ENCODE measurements around the gene WDR37. TPM values are rescaled to one million over a fixed set of nuclear protein-coding genes. Genes with fewer than 3 reads are reported as not detected.

WDR37 gene
- total RNA-seq, 2 experiments from 2014 or later, result 31.4 to 31.6 TPM

DNA sequence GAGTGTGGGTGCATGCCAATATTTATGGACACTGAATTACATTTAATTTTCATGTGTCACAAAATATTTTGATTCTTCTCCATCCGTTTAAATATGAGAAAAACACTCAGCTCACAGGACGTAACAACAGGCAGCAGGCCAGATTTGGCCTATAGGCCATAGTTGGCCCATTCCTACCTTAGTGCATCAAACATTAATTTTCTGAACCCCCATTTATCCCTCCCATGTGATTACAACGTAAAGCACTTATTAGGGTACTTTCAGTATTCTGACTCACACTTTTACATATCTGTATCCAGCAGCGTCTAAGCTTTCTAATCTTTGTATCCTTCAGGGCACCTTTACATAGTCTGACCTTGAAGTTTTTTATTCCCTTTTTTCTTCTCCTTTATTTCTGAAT is 11.2 kb upstream of the WDR37 start:
- no peak for DNase-seq
- Mint-ChIP-seq H3K27ac (peak overlapping the region; percentile 91), H3K36me3 (ENCODE audit: low read depth) (peaks cover 71% of the 10 kb centered on the region), H3K4me1 (peaks cover 58% of the 10 kb centered on the region), H3K4me3 (peak overlapping the region; percentile 74), H3K9me3 (no peaks in the 10 kb centered on the region), H3K27me3 (no peaks in the 10 kb centered on the region)
- ChIA-PET CTCF (interaction anchor here (1.7 kb wide), 1 partner anchor 57 kb away, joined by 5 read pairs; the partner anchor contains the start of gene GTPBP4), POLR2A (interaction anchor here (0.8 to 3.9 kb wide), 7 partner anchors 8 to 114 kb away, joined by 3 to 51 read pairs (median 5); partner anchors contain the start of genes GTPBP4, LARP4B and WDR37)

DNA sequence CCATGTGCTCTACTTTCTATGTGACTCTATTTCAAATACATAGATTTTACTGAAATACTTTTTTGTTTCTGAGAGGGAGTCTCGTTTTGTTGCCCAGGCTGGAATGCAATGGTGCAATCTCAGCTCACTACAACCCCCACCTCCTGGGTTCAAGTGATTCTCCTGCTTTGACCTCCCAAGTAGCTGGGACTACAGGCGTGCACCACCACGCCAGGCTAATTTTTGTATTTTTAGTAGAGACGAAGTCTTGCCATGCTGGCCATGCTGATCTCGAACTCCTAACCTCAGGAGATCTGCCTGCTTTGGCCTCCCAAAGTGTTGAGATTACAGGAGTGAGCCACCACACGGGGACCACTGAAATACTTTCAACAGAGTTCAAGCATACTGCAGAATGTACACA is 10.8 kb upstream of the WDR37 start:
- Mint-ChIP-seq H3K27me3 (no peaks in the 10 kb centered on the region), H3K4me1 (peaks cover 55% of the 10 kb centered on the region), H3K27ac (peak overlapping the region; percentile 91), H3K4me3 (peak overlapping the region; percentile 74), H3K9me3 (no peaks in the 10 kb centered on the region), H3K36me3 (ENCODE audit: low read depth) (peaks cover 67% of the 10 kb centered on the region)
- CTCF ChIA-PET, result interaction anchor here (0.5 to 1.7 kb wide), 2 partner anchors 25 to 57 kb away, joined by 3 to 5 read pairs; partner anchors contain the start of gene GTPBP4
- POLR2A ChIA-PET, result interaction anchor here (0.7 to 3.9 kb wide), 8 partner anchors 8 to 116 kb away, joined by 3 to 51 read pairs (median 4); partner anchors contain the start of genes GTPBP4 and WDR37
- DNase-seq, result no peak

DNA sequence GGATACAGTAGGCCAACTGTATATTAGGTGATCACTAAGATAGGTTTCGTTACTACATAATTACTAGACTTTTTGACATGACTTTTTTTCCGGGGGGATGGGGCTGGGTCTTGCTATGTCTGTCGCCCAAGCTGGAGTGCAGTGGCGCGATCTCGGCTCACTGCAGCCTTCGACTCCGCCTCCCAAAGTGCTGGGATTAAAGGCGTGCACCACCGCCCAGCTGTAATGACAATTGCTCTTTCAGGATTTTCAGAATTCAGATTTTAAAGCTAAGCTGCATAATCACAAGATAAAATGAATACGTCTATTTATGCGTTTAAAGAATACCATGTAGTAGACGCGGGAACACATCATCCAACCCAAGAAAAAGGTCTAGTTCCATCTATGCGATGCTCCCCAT is 8.2 kb upstream of the WDR37 start:
- ChIA-PET POLR2A (interaction anchor here (1.2 to 3.9 kb wide), 9 partner anchors 10 to 117 kb away, joined by 3 to 67 read pairs (median 15); partner anchors contain the start of genes GTPBP4, LARP4B and WDR37), CTCF (no interaction called here)
- peaks cover 69% of the 10 kb centered on the region for H3K4me1 Mint-ChIP-seq
- DNase-seq, result peak; percentile 36
- H3K9me3 Mint-ChIP-seq, result no peaks in the 10 kb centered on the region
- H3K27me3 Mint-ChIP-seq, result no peaks in the 10 kb centered on the region
- peak overlapping the region; percentile 95 for H3K4me3 Mint-ChIP-seq
- H3K27ac Mint-ChIP-seq, result peak overlapping the region; percentile 94
- peaks cover 70% of the 10 kb centered on the region for H3K36me3 Mint-ChIP-seq (ENCODE audit: low read depth)

DNA sequence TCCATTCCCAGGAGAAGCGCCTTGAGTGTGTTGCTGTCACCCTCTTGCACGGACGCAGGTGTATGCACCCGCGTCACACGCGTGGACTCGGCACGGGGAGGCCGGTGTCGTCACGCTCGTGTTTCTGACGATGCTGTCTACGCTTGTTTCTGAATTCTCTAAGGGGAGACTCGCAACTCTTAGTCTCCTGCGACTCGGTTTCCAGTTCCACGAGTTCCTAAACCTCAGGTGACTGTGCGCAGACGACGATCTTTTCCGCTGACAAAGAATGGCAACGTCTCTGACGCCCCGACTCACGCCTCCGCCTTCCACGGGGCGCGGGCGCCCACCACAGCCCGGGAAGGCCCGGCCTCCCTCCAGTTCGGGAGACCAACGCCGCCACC is 7.8 kb upstream of the WDR37 start:
- peak overlapping the region; percentile 94 for H3K27ac Mint-ChIP-seq
- ChIA-PET POLR2A (interaction anchor here (0.7 to 3.9 kb wide), 14 partner anchors 10 to 578 kb away, joined by 3 to 67 read pairs (median 6); partner anchors contain the start of genes GTPBP4, LARP4B and WDR37), CTCF (no interaction called here)
- H3K27me3 Mint-ChIP-seq, result no peaks in the 10 kb centered on the region
- H3K36me3 Mint-ChIP-seq (ENCODE audit: low read depth), result peaks cover 70% of the 10 kb centered on the region
- H3K4me3 Mint-ChIP-seq, result peak overlapping the region; percentile 95
- no peaks in the 10 kb centered on the region for H3K9me3 Mint-ChIP-seq
- peak; percentile 68 for DNase-seq
- H3K4me1 Mint-ChIP-seq, result peaks cover 69% of the 10 kb centered on the region

DNA sequence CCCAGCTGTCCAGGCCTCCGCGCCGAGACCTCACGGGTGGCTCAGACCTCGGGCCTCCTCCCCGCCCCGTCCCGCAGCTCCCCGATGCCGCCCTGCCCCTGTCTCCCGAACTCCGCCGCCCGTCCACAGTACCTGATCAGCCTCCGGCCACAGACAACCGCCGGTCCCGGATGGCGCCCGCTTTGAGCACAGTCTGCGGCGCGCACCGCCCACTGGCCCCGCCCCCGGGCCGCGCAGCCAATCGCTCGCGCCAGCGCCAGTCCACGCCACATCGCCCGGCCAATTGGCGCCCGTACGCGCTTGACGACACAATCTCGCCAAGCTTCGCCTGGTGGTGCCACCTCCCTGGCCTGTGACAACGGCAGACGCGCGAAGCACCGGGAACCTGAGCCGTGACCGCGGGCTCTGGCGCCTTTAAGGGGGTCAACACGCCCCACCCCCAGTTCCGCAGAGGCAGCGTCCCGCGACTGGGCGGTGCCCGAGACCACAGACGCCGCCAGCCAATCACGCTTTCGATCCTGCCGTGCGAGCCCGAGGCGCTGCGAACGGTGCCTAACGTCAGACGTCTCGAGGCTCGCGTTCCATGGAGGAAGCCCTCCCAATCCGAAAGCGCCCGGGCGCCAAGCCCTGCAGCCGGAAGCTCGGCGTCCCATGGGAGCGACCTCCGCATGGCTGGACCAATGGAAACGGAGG is 7.3 kb upstream of the WDR37 start, which contains the start of gene IDI1:
Gene IDI1, minus strand, starts transcription at position 388 of the 693 bp plus-strand sequence. Its CDS starts 116 bp downstream, at position 272.
- POLR2A ChIA-PET, result interaction anchor here (0.6 to 3.9 kb wide), 19 partner anchors 10 to 919 kb away, joined by 3 to 67 read pairs (median 4); partner anchors contain the start of genes GTPBP4, LARP4B and WDR37
- peaks cover 71% of the 10 kb centered on the region for H3K36me3 Mint-ChIP-seq (ENCODE audit: low read depth)
- H3K27me3 Mint-ChIP-seq, result no peaks in the 10 kb centered on the region

DNA sequence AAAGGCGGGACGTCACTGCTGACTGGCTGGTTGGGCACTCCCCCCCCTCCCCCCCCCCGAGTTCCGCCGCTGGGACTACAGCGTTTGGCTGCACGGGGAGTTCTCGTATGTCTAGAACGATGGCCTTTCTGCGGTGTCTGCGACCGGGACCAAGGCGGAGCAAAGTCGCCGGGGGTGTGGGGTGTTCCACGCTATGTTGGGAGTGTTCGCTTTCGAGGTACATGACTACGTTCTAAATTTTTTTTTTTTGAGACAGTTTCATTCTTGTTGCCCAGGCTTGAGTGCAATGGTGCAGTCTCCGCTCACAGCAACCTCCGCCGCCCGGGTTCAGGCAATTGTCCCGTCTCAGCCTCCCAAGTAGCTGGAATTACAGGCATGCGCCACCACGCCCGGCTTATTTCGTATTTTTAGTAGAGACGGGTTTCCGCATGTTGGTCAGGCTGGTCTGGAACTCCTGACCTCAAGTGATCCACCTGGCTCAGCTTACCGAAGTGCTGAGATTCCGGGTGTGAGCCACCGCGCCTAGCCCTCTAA is 6.7 kb upstream of the WDR37 start:
- Mint-ChIP-seq H3K4me1 (peaks cover 69% of the 10 kb centered on the region), H3K27ac (peak overlapping the region; percentile 94), H3K4me3 (peak overlapping the region; percentile 95), H3K9me3 (no peaks in the 10 kb centered on the region), H3K36me3 (ENCODE audit: low read depth) (peaks cover 70% of the 10 kb centered on the region), H3K27me3 (no peaks in the 10 kb centered on the region)
- DNase-seq, result no peak
- CTCF ChIA-PET, result interaction anchor here (0.6 to 1.9 kb wide), 4 partner anchors 9 to 118 kb away, joined by 3 to 7 read pairs (median 3); partner anchors contain the start of gene LARP4B
- POLR2A ChIA-PET, result interaction anchor here (0.6 to 3.9 kb wide), 18 partner anchors 10 to 920 kb away, joined by 3 to 67 read pairs (median 5); partner anchors contain the start of genes GTPBP4, LARP4B and WDR37

More for the DNA sequence above, 7.3 kb upstream of the WDR37 start, which contains the start of gene IDI1:
- CTCF ChIA-PET, result interaction anchor here (0.6 to 1.9 kb wide), 4 partner anchors 9 to 118 kb away, joined by 3 to 7 read pairs (median 3); partner anchors contain the start of gene LARP4B
- H3K9me3 Mint-ChIP-seq, result no peaks in the 10 kb centered on the region
- H3K27ac Mint-ChIP-seq, result peak within 1 kb of the TSS; percentile 94
- peak within 1 kb of the TSS; percentile 95 for H3K4me3 Mint-ChIP-seq
- peaks cover 69% of the 10 kb centered on the region for H3K4me1 Mint-ChIP-seq
- DNase-seq, result peak; percentile 98

GRCh38 chr10:1050145-1050544 is 6.0 kb upstream of the WDR37 start:
- DNase-seq, result no peak
- peak overlapping the region; percentile 94 for H3K27ac Mint-ChIP-seq
- H3K27me3 Mint-ChIP-seq, result no peaks in the 10 kb centered on the region
- H3K36me3 Mint-ChIP-seq (ENCODE audit: low read depth), result peaks cover 67% of the 10 kb centered on the region
- CTCF ChIA-PET, result interaction anchor here (0.6 to 1.9 kb wide), 4 partner anchors 8 to 46 kb away, joined by 3 to 7 read pairs (median 4); no protein-coding TSS in a partner anchor
- POLR2A ChIA-PET, result interaction anchor here (1.1 to 3.9 kb wide), 7 partner anchors 9 to 119 kb away, joined by 3 to 67 read pairs (median 21); partner anchors contain the start of genes GTPBP4, LARP4B and WDR37
- H3K4me1 Mint-ChIP-seq, result peaks cover 69% of the 10 kb centered on the region
- H3K9me3 Mint-ChIP-seq, result no peaks in the 10 kb centered on the region
- H3K4me3 Mint-ChIP-seq, result peak overlapping the region; percentile 95

DNA sequence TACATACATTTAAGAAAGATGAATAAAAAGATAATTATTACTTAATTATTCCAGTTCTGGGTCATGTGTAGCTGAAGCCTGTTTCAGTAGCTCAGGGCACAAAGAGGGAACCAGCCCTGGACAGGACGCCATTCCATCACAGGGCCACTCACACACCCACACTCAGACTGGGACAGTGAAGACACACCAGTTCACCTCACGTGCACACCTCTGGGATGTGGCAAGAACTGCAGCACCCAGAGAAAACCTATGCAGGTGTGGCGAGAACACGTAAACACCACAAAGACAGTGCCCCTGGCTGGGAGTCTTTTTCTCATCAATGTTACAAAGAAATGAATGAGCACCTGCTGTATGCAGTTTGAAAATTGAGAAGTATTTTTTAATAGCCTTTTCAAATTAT is 5.6 kb upstream of the WDR37 start:
- no peaks in the 10 kb centered on the region for H3K9me3 Mint-ChIP-seq
- POLR2A ChIA-PET, result interaction anchor here (1.1 to 3.9 kb wide), 6 partner anchors 8 to 120 kb away, joined by 3 to 67 read pairs (median 24); partner anchors contain the start of genes GTPBP4, LARP4B and WDR37
- H3K36me3 Mint-ChIP-seq (ENCODE audit: low read depth), result peaks cover 64% of the 10 kb centered on the region
- H3K27me3 Mint-ChIP-seq, result no peaks in the 10 kb centered on the region
- peak; percentile 67 for DNase-seq
- peak overlapping the region; percentile 95 for H3K4me3 Mint-ChIP-seq
- CTCF ChIA-PET, result interaction anchor here (0.6 to 1.9 kb wide), 4 partner anchors 8 to 47 kb away, joined by 3 to 7 read pairs (median 4); no protein-coding TSS in a partner anchor
- peak overlapping the region; percentile 94 for H3K27ac Mint-ChIP-seq
- peaks cover 69% of the 10 kb centered on the region for H3K4me1 Mint-ChIP-seq

DNA sequence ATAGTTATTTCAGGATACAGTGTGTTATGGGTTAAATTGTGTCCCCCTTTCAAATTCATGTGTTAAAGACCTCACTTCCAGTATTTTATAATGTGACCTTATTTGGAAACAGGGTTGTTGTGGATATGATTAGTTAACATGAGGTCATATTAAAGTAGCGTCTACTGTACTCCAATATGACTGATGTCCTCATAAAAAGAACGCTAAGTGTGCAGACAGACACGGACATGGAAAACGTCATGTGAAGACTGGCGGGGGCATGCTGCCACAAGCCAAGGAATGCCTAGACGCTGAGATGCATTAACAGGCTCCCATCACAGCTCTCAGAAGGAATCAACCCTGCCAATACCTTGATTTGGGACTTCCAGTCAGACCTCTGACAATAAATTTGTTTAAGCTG is 1.5 kb upstream of the WDR37 start:
- DNase-seq, result no peak
- H3K27ac Mint-ChIP-seq, result peak overlapping the region; percentile 55
- ChIA-PET POLR2A (interaction anchor here (1.0 to 3.2 kb wide), 5 partner anchors 10 to 123 kb away, joined by 3 to 12 read pairs (median 9); partner anchors contain the start of genes GTPBP4 and LARP4B), CTCF (interaction anchor here (1.9 kb wide), 1 partner anchor 11 kb away, joined by 8 read pairs; no protein-coding TSS in a partner anchor)
- no peaks in the 10 kb centered on the region for H3K9me3 Mint-ChIP-seq
- peak overlapping the region; percentile 91 for H3K4me3 Mint-ChIP-seq
- H3K36me3 Mint-ChIP-seq (ENCODE audit: low read depth), result peaks cover 70% of the 10 kb centered on the region
- peaks cover 82% of the 10 kb centered on the region for H3K4me1 Mint-ChIP-seq
- H3K27me3 Mint-ChIP-seq, result no peaks in the 10 kb centered on the region

DNA sequence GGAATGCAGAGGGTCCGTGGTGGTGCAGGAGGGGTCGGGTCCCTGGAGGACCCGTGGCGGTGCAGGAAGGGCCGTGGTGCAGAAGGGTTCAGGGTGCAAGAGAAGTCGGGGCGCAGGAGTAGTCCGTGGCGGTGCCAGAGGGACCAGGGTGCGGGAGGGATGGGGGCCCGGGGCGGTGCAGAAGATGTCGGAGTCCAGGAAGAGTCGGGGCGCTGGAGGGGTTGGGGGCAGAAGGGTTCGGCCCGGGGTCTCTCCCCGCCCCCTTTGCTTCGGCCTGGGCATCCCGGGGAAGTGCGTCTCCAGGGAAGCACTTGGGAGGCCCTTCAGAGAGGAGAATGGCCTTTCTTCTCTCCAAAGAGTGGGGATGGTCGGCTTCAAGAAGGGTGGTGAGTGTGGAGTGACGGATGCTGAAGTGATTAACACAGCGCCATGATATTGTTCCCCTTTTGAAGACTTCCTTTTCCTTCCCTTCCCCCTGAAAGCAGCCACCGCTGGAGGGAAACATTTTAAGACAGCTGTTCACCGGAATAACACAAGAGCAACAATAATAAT is 997 bp downstream of the WDR37 start:
- peaks cover 73% of the 10 kb centered on the region for H3K36me3 Mint-ChIP-seq (ENCODE audit: low read depth)
- no peaks in the 10 kb centered on the region for H3K27me3 Mint-ChIP-seq
- CTCF ChIA-PET, result interaction anchor here (2.2 kb wide), 1 partner anchor 8 kb away, joined by 7 read pairs; the partner anchor contains the start of gene IDI1
- POLR2A ChIA-PET, result interaction anchor here (1.3 to 7.2 kb wide), 5 partner anchors 8 to 126 kb away, joined by 6 to 67 read pairs (median 12); partner anchors contain the start of genes GTPBP4, IDI1 and LARP4B
- no peak for DNase-seq
- H3K4me3 Mint-ChIP-seq, result peak overlapping the region; percentile 99
- H3K27ac Mint-ChIP-seq, result peak overlapping the region; percentile 95
- peaks cover 87% of the 10 kb centered on the region for H3K4me1 Mint-ChIP-seq
- no peaks in the 10 kb centered on the region for H3K9me3 Mint-ChIP-seq

DNA sequence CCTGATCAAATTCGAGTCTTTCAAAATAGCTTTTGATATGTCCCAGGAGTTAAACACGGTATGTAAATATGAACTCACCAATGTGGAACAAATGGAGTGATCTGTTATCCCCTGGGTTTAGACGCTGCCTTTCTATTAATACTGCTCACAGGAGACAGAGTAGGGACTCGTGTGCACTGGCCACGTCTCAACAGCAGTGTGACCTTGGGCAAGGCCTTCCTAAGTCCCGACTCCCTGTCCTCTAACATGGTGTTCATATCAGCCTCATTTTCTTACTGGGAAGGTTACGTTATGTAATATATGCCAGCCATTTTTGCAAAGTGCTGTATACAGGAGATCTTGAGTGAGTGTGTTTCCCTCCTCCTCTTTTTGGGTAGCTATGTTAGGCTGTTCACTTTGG is 1.8 kb downstream of the WDR37 start:
- peak overlapping the region; percentile 99 for H3K4me3 Mint-ChIP-seq
- no peaks in the 10 kb centered on the region for H3K9me3 Mint-ChIP-seq
- no peak for DNase-seq
- H3K27ac Mint-ChIP-seq, result peak overlapping the region; percentile 95
- peaks cover 87% of the 10 kb centered on the region for H3K4me1 Mint-ChIP-seq
- CTCF ChIA-PET, result interaction anchor here (2.2 kb wide), 1 partner anchor 8 kb away, joined by 7 read pairs; the partner anchor contains the start of gene IDI1
- H3K36me3 Mint-ChIP-seq (ENCODE audit: low read depth), result peaks cover 65% of the 10 kb centered on the region
- POLR2A ChIA-PET, result interaction anchor here (1.3 to 7.2 kb wide), 4 partner anchors 9 to 127 kb away, joined by 6 to 67 read pairs (median 30); partner anchors contain the start of genes GTPBP4, IDI1 and LARP4B
- H3K27me3 Mint-ChIP-seq, result no peaks in the 10 kb centered on the region

GRCh38 chr10:1059902-1060301 is 3.7 kb downstream of the WDR37 start:
- Mint-ChIP-seq H3K9me3 (no peaks in the 10 kb centered on the region), H3K27me3 (no peaks in the 10 kb centered on the region), H3K4me1 (peaks cover 83% of the 10 kb centered on the region), H3K36me3 (ENCODE audit: low read depth) (peaks cover 60% of the 10 kb centered on the region), H3K4me3 (no peak overlapping the region), H3K27ac (no peak overlapping the region)
- DNase-seq, result no peak
- ChIA-PET POLR2A (interaction anchor here (0.9 to 7.2 kb wide), 4 partner anchors 9 to 128 kb away, joined by 3 to 67 read pairs (median 27); partner anchors contain the start of genes IDI1 and LARP4B), CTCF (interaction anchor here (0.6 to 0.9 kb wide), 2 partner anchors 13 to 922 kb away, joined by 4 read pairs; no protein-coding TSS in a partner anchor)
